ENCODE measurements around the gene PPRC1.
A peak's percentile ranks its signal among the peaks of the same experiment; 100 is the strongest.

PPRC1 gene

GRCh38 chr10:102147561-102147960 lies 14.7 kb downstream of the PPRC1 start:
- FAIRE-seq (no peak), DNase-seq (ENCODE audit: insufficient read length, low spot score) (no peak)

GRCh38 chr10:102148275-102148674 lies 15.4 kb downstream of the PPRC1 start:
- no peak for DNase-seq (ENCODE audit: insufficient read length, low spot score)
- no peak for FAIRE-seq

GRCh38 chr10:102150970-102151773 lies 18.3 kb downstream of the PPRC1 start:
- no peak for DNase-seq (ENCODE audit: insufficient read length, low spot score)

GRCh38 chr10:102151774-102152544 lies 19.1 kb downstream of the PPRC1 start, which contains the start of gene NOLC1:
Gene NOLC1 (plus strand): TSS chr10:102152389. CDS start chr10:102152411, 22 bp downstream.
- FAIRE-seq = peak; percentile 100
- DNase-seq (ENCODE audit: insufficient read length, low spot score) = peak; percentile 88

More at GRCh38 chr10:102150970-102151773, 18.3 kb downstream of the PPRC1 start:
- no peak for FAIRE-seq

- DNase-seq (ENCODE audit: insufficient read length, low spot score) = no peak
- FAIRE-seq = no peak
Measured at GRCh38 chr10:102152545-102152890, 19.7 kb downstream of the PPRC1 start.

- FAIRE-seq = no peak
- no peak for DNase-seq (ENCODE audit: insufficient read length, low spot score)
Measured at GRCh38 chr10:102153093-102153620, 20.3 kb downstream of the PPRC1 start.

GRCh38 chr10:102154466-102155116 lies 21.8 kb downstream of the PPRC1 start:
- DNase-seq (ENCODE audit: insufficient read length, low spot score) = no peak
- no peak for FAIRE-seq

- no peak for DNase-seq (ENCODE audit: insufficient read length, low spot score)
- FAIRE-seq = no peak
Measured at GRCh38 chr10:102157224-102157623, 24.4 kb downstream of the PPRC1 start.

- no peak for DNase-seq (ENCODE audit: insufficient read length, low spot score)
- FAIRE-seq = no peak
Measured at GRCh38 chr10:102159051-102159597, 26.3 kb downstream of the PPRC1 start.

DNA sequence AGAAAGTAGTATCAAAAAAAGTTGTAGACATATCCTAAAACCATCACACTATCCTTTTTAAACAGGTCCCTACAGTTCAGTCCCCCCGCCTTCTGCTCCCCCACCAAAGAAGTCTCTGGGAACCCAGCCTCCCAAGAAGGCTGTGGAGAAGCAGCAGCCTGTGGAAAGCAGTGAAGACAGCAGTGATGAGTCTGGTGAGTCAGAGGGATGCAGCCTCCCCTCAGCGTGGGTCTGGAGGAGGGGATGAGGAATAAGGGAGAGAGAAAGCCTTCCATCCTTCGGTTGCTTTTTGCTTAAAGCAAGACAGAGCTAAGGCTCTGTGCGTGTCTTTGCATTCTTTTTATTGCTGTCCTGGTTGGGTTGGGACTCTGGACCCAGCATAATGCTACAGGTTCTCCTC lies 27.0 kb downstream of the PPRC1 start:
- DNase-seq (ENCODE audit: insufficient read length, low spot score) (no peak), FAIRE-seq (no peak)

DNA sequence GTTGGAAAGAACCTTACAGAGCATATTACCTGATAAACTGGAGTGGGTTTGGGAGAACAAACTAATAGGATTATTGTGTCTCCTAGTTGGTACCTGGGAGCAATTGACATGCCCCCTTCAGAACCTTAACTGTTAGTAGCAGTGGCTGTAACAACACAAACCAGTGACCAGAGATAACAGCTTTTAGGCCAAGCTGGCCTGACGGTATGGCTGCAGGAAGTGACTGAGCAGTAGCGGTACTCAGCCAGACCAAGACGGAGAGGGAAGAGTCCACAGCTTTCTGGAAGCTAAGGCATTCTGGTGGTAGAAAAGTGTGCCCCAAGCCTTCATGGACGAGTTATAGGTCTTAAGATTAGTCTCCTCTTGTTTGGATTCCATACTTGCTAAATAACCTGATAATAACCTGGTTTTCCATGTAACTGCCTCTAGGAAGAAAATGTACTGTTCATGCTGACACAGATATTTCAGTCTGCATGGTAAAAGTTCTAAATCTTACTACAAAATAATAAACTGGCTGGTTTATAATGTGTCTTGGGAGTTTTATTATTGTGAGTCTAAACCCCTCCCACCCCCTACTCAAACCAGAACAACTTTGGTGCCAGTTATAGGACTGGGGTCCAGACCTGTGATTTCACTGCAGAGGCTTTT lies 30.6 kb downstream of the PPRC1 start:
- DNase-seq (ENCODE audit: insufficient read length, low spot score) (no peak), FAIRE-seq (no peak)

DNA sequence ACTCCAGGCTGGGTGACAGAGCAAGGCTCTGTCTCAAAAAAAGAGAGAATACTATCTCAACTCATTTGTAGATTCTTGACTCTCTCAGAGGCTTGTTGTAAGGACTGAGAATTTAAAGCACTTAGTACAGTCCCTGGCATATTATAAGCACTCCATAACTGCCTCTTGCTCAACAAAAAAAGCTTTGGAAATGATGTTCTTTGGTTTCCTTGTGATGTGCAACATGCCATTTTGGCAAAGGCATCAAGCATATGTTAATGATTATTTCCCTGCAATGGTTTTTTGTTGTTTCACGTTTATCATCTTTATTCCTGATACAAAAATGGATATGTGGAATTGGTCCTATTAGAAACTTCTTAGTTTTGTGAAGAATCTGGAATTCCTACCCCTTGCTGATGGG lies 35.0 kb downstream of the PPRC1 start:
- no peak for FAIRE-seq

DNA sequence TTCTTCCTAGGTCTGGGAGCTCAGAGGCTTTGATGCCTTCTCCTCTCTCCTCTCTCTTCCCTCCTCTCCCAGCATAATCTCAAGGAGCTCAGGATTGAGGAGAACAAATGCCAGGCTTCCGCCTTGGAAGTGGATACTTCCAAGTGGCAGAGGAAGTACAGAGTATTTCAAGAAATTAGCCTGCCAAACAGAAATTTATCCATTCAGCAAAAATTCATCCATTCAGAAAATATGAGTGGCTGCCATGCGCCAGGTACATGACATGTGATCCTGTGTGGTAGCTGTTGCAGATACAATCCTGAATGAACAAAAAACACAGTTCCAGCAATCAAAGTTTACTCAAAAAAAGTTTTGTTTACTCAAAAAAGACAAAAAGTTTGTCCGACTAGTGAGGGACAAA lies 37.8 kb downstream of the PPRC1 start:
- FAIRE-seq (no peak), DNase-seq (ENCODE audit: insufficient read length, low spot score) (no peak)

More for the DNA sequence above, 35.0 kb downstream of the PPRC1 start:
- no peak for DNase-seq (ENCODE audit: insufficient read length, low spot score)

DNA sequence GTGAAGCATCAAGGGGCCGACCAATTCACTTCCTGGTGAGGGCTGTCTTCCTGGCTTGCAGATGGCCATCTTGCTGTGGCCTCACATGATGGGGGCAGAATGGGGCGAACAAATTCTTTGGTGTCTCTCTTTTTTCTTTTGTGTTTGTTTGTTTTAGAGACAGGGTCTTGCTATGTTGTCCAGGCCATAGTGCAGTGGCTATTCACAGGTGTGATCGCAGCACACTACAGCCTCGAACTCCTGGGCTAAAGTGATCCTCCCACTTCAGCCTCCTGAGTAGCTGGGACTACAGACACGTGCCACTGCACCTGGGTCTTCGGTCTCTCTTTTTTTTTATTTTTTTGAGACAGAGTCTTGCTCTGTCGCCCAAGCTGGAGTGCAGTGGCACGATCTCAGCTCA lies 39.4 kb downstream of the PPRC1 start:
- no peak for DNase-seq (ENCODE audit: insufficient read length, low spot score)
- FAIRE-seq = no peak

GRCh38 chr10:102175415-102175814 lies 42.6 kb downstream of the PPRC1 start:
- DNase-seq (ENCODE audit: insufficient read length, low spot score) (no peak), FAIRE-seq (no peak)

GRCh38 chr10:102184606-102185005 lies 51.8 kb downstream of the PPRC1 start:
- DNase-seq (ENCODE audit: insufficient read length, low spot score) (no peak), FAIRE-seq (no peak)

GRCh38 chr10:102185272-102185671 lies 52.4 kb downstream of the PPRC1 start:
- FAIRE-seq (no peak), DNase-seq (ENCODE audit: insufficient read length, low spot score) (no peak)

DNA sequence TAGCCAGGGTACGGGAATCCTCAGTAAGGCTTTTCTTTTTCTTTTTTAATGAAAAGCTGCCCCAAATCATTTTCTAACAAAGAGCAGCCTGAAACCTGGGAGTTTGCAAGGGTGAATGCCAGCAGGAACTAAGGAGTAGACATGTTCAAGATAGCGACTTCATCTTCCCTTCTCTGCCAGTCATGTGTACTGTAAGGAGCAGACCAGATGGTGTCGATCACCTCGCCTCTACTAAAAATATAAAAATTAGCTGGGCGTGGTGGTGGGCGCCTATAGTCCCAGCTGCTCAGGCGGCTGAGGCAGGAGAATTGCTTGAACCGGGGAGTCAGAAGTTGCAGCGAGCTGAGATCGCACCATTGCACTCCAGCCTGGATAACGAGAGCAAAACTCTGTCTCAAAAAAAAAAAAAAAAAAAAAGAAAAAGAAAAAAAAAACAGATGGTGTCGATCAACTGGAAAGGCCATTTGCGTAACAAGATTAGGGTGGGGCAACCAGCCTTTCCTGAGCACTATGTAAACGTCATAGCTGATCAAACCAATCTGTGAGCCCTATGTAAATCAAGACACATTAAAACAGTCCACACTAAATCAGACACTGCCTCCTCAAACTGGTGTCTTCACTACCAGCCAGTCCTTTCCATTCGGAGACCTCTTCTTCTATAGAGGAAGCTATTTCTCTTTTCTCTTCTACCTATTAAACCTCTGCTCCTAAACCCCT lies 53.1 kb downstream of the PPRC1 start:
- FAIRE-seq (no peak), DNase-seq (ENCODE audit: insufficient read length, low spot score) (no peak)

- FAIRE-seq = no peak
- no peak for DNase-seq (ENCODE audit: insufficient read length, low spot score)
Measured at GRCh38 chr10:102188298-102188940, 55.6 kb downstream of the PPRC1 start.
